Upper lobe of left lung (tissue), 4 donors: ENCODE data around the gene KCTD21.

Source experiments
- CTCF ChIP-seq, 6 experiments: fragments of 450-650 bp in 4 of 6; fragments of 200-600 bp in 2 of 6; sonication (generic) in 2 of 6; IDR thresholded peaks; one replicate each; pipeline ENCODE4 v1.5.1; 2016 to 2019; ENCODE audit warnings: antibody characterized with exemption in 6 of 6
- EP300 ChIP-seq, 4 donors: sonication (generic); formaldehyde crosslinking; IDR thresholded peaks; one replicate each; pipeline ENCODE4 v1.5.1; 2017; ENCODE audit warnings: antibody characterized with exemption in 4 of 4, control low read depth in 2 of 4
- POLR2A ChIP-seq, 4 donors: fragments of 450-650 bp; IDR thresholded peaks; one replicate each; pipeline ENCODE4 v1.5.1; 2016 to 2017; ENCODE audit warnings: antibody characterized with exemption in 4 of 4, mild to moderate bottlenecking in 2 of 4
- POLR2AphosphoS5 ChIP-seq, 2 donors: sonication (generic); formaldehyde crosslinking; IDR thresholded peaks; one replicate each; pipeline ENCODE4 v1.5.1; 2017; ENCODE audit warnings: antibody characterized with exemption in 2 of 2

- no peak for TF ChIP-seq CTCF (IDR thresholded peaks at IDR 0.05)
- TF ChIP-seq POLR2A (IDR thresholded peaks at IDR 0.05), result no peak
- no peak for TF ChIP-seq POLR2AphosphoS5 (IDR thresholded peaks at IDR 0.05)
- TF ChIP-seq EP300 (IDR thresholded peaks at IDR 0.05), result no peak
Measured at GRCh38 chr11:78195917-78196560, 7.6 kb upstream of the KCTD21 start.
